Measurements from ENCODE around the gene MICU1. TPM values are rescaled to one million over a fixed set of nuclear protein-coding genes. Genes with fewer than 3 reads are reported as not detected.

The MICU1 gene
- total RNA-seq, 1 experiment from 2014 or later: 46.9 TPM

GRCh38 chr10:72342911-72343310 is 283.0 kb downstream of the MICU1 start:
- CTCF ChIA-PET: interaction anchor here (0.5 to 0.6 kb wide), 2 partner anchors 572 to 611 kb away, joined by 3 to 6 read pairs; no protein-coding TSS in a partner anchor
- ATAC-seq (no peak), DNase-seq (ENCODE audit: low read depth, low spot score) (no peak)
- H3K9me3 ChIP-seq (ENCODE audit: control insufficient read depth, insufficient read depth, low read depth, low read length): no peaks in the 10 kb centered on the region
- H3K27me3 ChIP-seq (ENCODE audit: control insufficient read depth, insufficient read depth, low read length): no peaks in the 10 kb centered on the region
- peaks cover 9% of the 10 kb centered on the region for H3K4me1 ChIP-seq (ENCODE audit: control insufficient read depth, insufficient read depth, low read length)
- H3K27ac ChIP-seq (ENCODE audit: low read length): no peak overlapping the region
- no peak overlapping the region for H3K4me3 ChIP-seq (ENCODE audit: low read depth in 2 of 2, low read length in 2 of 2)
- TF ChIP-seq REST (IDR thresholded peaks at IDR 0.05; ENCODE audit: insufficient read depth in 1 of 2, low read depth in 2 of 2, low read length in 1 of 2): no peak
- TF ChIP-seq TCF7L2 (IDR thresholded peaks at IDR 0.05; ENCODE audit: low read depth, low read length): no peak
- no peak for TF ChIP-seq CTCF (IDR thresholded peaks at IDR 0.05)
- TF ChIP-seq SIN3A (IDR thresholded peaks at IDR 0.05; ENCODE audit: borderline replicate concordance, insufficient read depth, low read depth, low read length): no peak
- 0 out of 2 replicates have a peak, but pooled peaks have one; percentile 17 for TF ChIP-seq POLR2AphosphoS5 (IDR thresholded peaks at IDR 0.05; ENCODE audit: low read depth, low read length)
- no TSS peak for BruUV-seq (replicated peaks)
- POLR2A ChIA-PET: no interaction called here
- in situ Hi-C loops (cut with HindIII; ENCODE audit: low pct_unique_long_range_greater_than_20kb, low sequenced_read_pairs) (no loop called here), intact Hi-C loops (cut with micrococcal nuclease; ENCODE audit: unreplicated experiment) (no loop called here)
- H3K36me3 ChIP-seq (ENCODE audit: control insufficient read depth, insufficient read depth, low read length): 0 out of 2 replicates have a peak, but pooled peaks cover 2% of the 10 kb centered on the region

GRCh38 chr10:72340510-72341261 is 285.2 kb downstream of the MICU1 start:
- Histone ChIP-seq H3K36me3 (ENCODE audit: control insufficient read depth, insufficient read depth, low read length) (peaks cover 5% of the 10 kb centered on the region; the same call in 1 of the 2 replicates), H3K27ac (ENCODE audit: low read length) (no peak overlapping the region), H3K4me3 (ENCODE audit: low read depth in 2 of 2, low read length in 2 of 2) (no peak overlapping the region), H3K9me3 (ENCODE audit: control insufficient read depth, insufficient read depth, low read depth, low read length) (no peaks in the 10 kb centered on the region), H3K27me3 (ENCODE audit: control insufficient read depth, insufficient read depth, low read length) (no peaks in the 10 kb centered on the region), H3K4me1 (ENCODE audit: control insufficient read depth, insufficient read depth, low read length) (peaks cover 19% of the 10 kb centered on the region)
- peak; percentile 99 for TF ChIP-seq CTCF (IDR thresholded peaks at IDR 0.05)
- TF ChIP-seq REST (IDR thresholded peaks at IDR 0.05; ENCODE audit: insufficient read depth in 1 of 2, low read depth in 2 of 2, low read length in 1 of 2): no peak
- CTCF ChIA-PET: interaction anchor here (0.5 to 0.9 kb wide), 4 partner anchors 9 to 247 kb away, joined by 3 to 8 read pairs (median 3); no protein-coding TSS in a partner anchor
- in situ Hi-C loops (cut with HindIII; ENCODE audit: low pct_unique_long_range_greater_than_20kb, low sequenced_read_pairs) (no loop called here), intact Hi-C loops (cut with micrococcal nuclease; ENCODE audit: unreplicated experiment) (no loop called here)
- POLR2A ChIA-PET: no interaction called here
- peak; percentile 75 for ATAC-seq
- BruUV-seq (replicated peaks): no TSS peak
- DNase-seq (ENCODE audit: low read depth, low spot score): no peak
